ENCODE measurements around the gene ULBP1.
"Not testable (repeated sequence)": the region's sequence is repeated elsewhere in the genome, so short reads cannot be mapped to it uniquely, and the experiment has no call there.

The ULBP1 gene

GRCh38 chr6:149960488-149960887, 3.3 kb upstream of the ULBP1 start:
- no peak for DNase-seq (ENCODE audit: low read depth in 2 of 2)
- TF ChIP-seq CTCF (IDR thresholded peaks at IDR 0.05; ENCODE audit: low read depth, low read length): no peak
- no peak overlapping the region for H3K4me3 ChIP-seq (replicated peaks in 1 of 2; ENCODE audit: low read depth in 2 of 2, low read length in 2 of 2)

GRCh38 chr6:149961728-149962425, 1.9 kb upstream of the ULBP1 start:
- no peak overlapping the region for H3K4me3 ChIP-seq (replicated peaks in 1 of 2; ENCODE audit: low read depth in 2 of 2, low read length in 2 of 2)
- DNase-seq (ENCODE audit: low read depth in 2 of 2): peak; percentile 15 to 29
- peak; percentile 12 for TF ChIP-seq CTCF (IDR thresholded peaks at IDR 0.05; ENCODE audit: low read depth, low read length)

- peak overlapping the region in 1 of 2 donors; percentile 56 for H3K4me3 ChIP-seq (replicated peaks in 1 of 2; ENCODE audit: low read depth in 2 of 2, low read length in 2 of 2)
- no peak for DNase-seq (ENCODE audit: low read depth in 2 of 2)
- no peak for TF ChIP-seq CTCF (IDR thresholded peaks at IDR 0.05; ENCODE audit: low read depth, low read length)
Measured at GRCh38 chr6:149962461-149963211, 1.1 kb upstream of the ULBP1 start.

- peak overlapping the region; percentile 34 to 56 for H3K4me3 ChIP-seq (replicated peaks in 1 of 2; ENCODE audit: low read depth in 2 of 2, low read length in 2 of 2)
- TF ChIP-seq CTCF (IDR thresholded peaks at IDR 0.05; ENCODE audit: low read depth, low read length): no peak
- DNase-seq (ENCODE audit: low read depth in 2 of 2): peak; percentile 21 to 50
Measured at GRCh38 chr6:149963212-149963461, 606 bp upstream of the ULBP1 start.

GRCh38 chr6:149964308-149965193, 808 bp downstream of the ULBP1 start:
- DNase-seq (ENCODE audit: low read depth in 2 of 2): peak in 1 of 2 donors; percentile 12
- peak overlapping the region; percentile 34 to 56 for H3K4me3 ChIP-seq (replicated peaks in 1 of 2; ENCODE audit: low read depth in 2 of 2, low read length in 2 of 2)
- no peak for TF ChIP-seq CTCF (IDR thresholded peaks at IDR 0.05; ENCODE audit: low read depth, low read length)

- H3K4me3 ChIP-seq (replicated peaks in 1 of 2; ENCODE audit: low read depth in 2 of 2, low read length in 2 of 2): peak overlapping the region; percentile 34 to 56
- TF ChIP-seq CTCF (IDR thresholded peaks at IDR 0.05; ENCODE audit: low read depth, low read length): no peak
- DNase-seq (ENCODE audit: low read depth in 2 of 2): no peak
Measured at GRCh38 chr6:149965194-149966020, 1.7 kb downstream of the ULBP1 start.

GRCh38 chr6:149966319-149966718, 2.6 kb downstream of the ULBP1 start:
- H3K4me3 ChIP-seq (replicated peaks in 1 of 2; ENCODE audit: low read depth in 2 of 2, low read length in 2 of 2); DNase-seq (ENCODE audit: low read depth in 2 of 2): not testable (repeated sequence)

Data from cardiac fibroblast (primary cell).